ENCODE results near the gene TMEM72. TPM values are rescaled to one million over a fixed set of nuclear protein-coding genes. Genes with fewer than 3 reads are reported as not detected.

TMEM72 gene
- total and polyA plus RNA-seq, 2 of the 13 experiments (the other 11 are each of a cell fraction or from before 2014, with no cell fraction given) = 0.04 TPM; not detected in 1

GRCh38 chr10:44978570-44979280, 67.6 kb downstream of the TMEM72 start, which contains the start of gene DEPP1 (continued):
- TF ChIP-seq ZNF563 (CRISPR knock-in tag; IDR thresholded peaks at IDR 0.05) = peak; percentile 92; the same call in 1 of the 2 replicates
- no peak for TF ChIP-seq ARID2 (CRISPR knock-in tag; IDR thresholded peaks at IDR 0.05; ENCODE audit: borderline replicate concordance)
- TF ChIP-seq AKAP8 (CRISPR knock-in tag; IDR thresholded peaks at IDR 0.05) = peak; percentile 91
- peak; percentile 96 for TF ChIP-seq TAF1 (CRISPR knock-in tag; IDR thresholded peaks at IDR 0.05)
- peak; percentile 60; the same call in 1 of the 2 replicates for TF ChIP-seq RELA (CRISPR knock-in tag; IDR thresholded peaks at IDR 0.05)
- peak; percentile 50; the same call in 1 of the 2 replicates for TF ChIP-seq TBX3 (IDR thresholded peaks at IDR 0.05; ENCODE audit: borderline replicate concordance)
- TF ChIP-seq SP140L (CRISPR knock-in tag; IDR thresholded peaks at IDR 0.05; ENCODE audit: borderline replicate concordance) = no peak
- TF ChIP-seq, protein P1, sequence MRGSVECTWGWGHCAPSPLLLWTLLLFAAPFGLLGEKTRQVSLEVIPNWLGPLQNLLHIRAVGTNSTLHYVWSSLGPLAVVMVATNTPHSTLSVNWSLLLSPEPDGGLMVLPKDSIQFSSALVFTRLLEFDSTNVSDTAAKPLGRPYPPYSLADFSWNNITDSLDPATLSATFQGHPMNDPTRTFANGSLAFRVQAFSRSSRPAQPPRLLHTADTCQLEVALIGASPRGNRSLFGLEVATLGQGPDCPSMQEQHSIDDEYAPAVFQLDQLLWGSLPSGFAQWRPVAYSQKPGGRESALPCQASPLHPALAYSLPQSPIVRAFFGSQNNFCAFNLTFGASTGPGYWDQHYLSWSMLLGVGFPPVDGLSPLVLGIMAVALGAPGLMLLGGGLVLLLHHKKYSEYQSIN (CRISPR knock-in tag; IDR thresholded peaks at IDR 0.05; ENCODE audit: borderline replicate concordance) = no peak
- TF ChIP-seq RBAK (CRISPR knock-in tag; IDR thresholded peaks at IDR 0.05) = no peak
- no peak for TF ChIP-seq RARG (CRISPR knock-in tag; IDR thresholded peaks at IDR 0.05; ENCODE audit: low read depth)
- TF ChIP-seq ZNF746 (CRISPR knock-in tag; IDR thresholded peaks at IDR 0.05) = peak; percentile 86
- TF ChIP-seq ATF2 (CRISPR knock-in tag; IDR thresholded peaks at IDR 0.05) = peak; percentile 90
- no peak; the same call in 1 of the 2 replicates for TF ChIP-seq ZNF891 (CRISPR knock-in tag; IDR thresholded peaks at IDR 0.05)
- peak; percentile 76 for TF ChIP-seq NFKB2 (CRISPR knock-in tag; IDR thresholded peaks at IDR 0.05; ENCODE audit: borderline replicate concordance)
- peak; percentile 91 for TF ChIP-seq MXD3 (CRISPR knock-in tag; IDR thresholded peaks at IDR 0.05)
- no peak for TF ChIP-seq BRD4 (CRISPR knock-in tag; IDR thresholded peaks at IDR 0.05)
- TF ChIP-seq POGZ (CRISPR knock-in tag; IDR thresholded peaks at IDR 0.05) = 0 out of 2 replicates have a peak, but pooled peaks have one; percentile 41
- TF ChIP-seq ZFAT (CRISPR knock-in tag; conservative IDR thresholded peaks at IDR 0.05) = no peak
- no peak; the same call in 1 of the 2 replicates for TF ChIP-seq ZSCAN30 (CRISPR knock-in tag; IDR thresholded peaks at IDR 0.05)
- no peak for TF ChIP-seq SATB2 (CRISPR knock-in tag; IDR thresholded peaks at IDR 0.05)
- TF ChIP-seq STAT5B (CRISPR knock-in tag; IDR thresholded peaks at IDR 0.05) = no peak
- no peak for TF ChIP-seq CENPT (CRISPR knock-in tag; IDR thresholded peaks at IDR 0.05; ENCODE audit: low read depth)
- TF ChIP-seq ZNF33B (CRISPR knock-in tag; IDR thresholded peaks at IDR 0.05) = peak; percentile 88; the same call in 1 of the 2 replicates
- TF ChIP-seq, protein P2, sequence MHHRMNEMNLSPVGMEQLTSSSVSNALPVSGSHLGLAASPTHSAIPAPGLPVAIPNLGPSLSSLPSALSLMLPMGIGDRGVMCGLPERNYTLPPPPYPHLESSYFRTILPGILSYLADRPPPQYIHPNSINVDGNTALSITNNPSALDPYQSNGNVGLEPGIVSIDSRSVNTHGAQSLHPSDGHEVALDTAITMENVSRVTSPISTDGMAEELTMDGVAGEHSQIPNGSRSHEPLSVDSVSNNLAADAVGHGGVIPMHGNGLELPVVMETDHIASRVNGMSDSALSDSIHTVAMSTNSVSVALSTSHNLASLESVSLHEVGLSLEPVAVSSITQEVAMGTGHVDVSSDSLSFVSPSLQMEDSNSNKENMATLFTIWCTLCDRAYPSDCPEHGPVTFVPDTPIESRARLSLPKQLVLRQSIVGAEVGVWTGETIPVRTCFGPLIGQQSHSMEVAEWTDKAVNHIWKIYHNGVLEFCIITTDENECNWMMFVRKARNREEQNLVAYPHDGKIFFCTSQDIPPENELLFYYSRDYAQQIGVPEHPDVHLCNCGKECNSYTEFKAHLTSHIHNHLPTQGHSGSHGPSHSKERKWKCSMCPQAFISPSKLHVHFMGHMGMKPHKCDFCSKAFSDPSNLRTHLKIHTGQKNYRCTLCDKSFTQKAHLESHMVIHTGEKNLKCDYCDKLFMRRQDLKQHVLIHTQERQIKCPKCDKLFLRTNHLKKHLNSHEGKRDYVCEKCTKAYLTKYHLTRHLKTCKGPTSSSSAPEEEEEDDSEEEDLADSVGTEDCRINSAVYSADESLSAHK (CRISPR knock-in tag; IDR thresholded peaks at IDR 0.05; ENCODE audit: borderline replicate concordance) = no peak; the same call in 1 of the 2 replicates
- no peak for TF ChIP-seq ZNF740 (CRISPR knock-in tag; IDR thresholded peaks at IDR 0.05)
- no peak for TF ChIP-seq ZNF251 (CRISPR knock-in tag; IDR thresholded peaks at IDR 0.05)
